Smooth muscle cell (in vitro differentiated cells): ENCODE measurements around the gene BTBD9. TPM values are rescaled to one million over a fixed set of nuclear protein-coding genes. Genes with fewer than 3 reads are reported as not detected.
A peak's percentile ranks its signal among the peaks of the same experiment; 100 is the strongest.

Source experiments
- DNase-seq: peaks from one replicate; lab custom pipeline; 2025; ENCODE audit not compliant: unreplicated experiment; lab: John Stamatoyannopoulos, UW
- H2AFZ ChIP-seq: fragments of 200-600 bp; sonication (generic); 2 replicates; pipeline ENCODE4 v1.6.0; 2016; ENCODE audit warnings: antibody characterized with exemption, low read depth, mild to moderate bottlenecking
- H3F3A ChIP-seq: fragments of 200-600 bp; sonication (generic); 2 replicates; pipeline ENCODE4 v1.6.0; 2017; ENCODE audit warnings: antibody characterized with exemption, low read depth
- H3K27ac ChIP-seq: fragments of 200-600 bp; sonication (generic); 2 replicates; pipeline ENCODE4 v1.5.1; 2016; ENCODE audit warnings: low read depth, mild to moderate bottlenecking
- H3K27me3 ChIP-seq: fragments of 200-600 bp; sonication (generic); 2 replicates; pipeline ENCODE4 v1.6.1; 2016; ENCODE audit warnings: low read depth, mild to moderate bottlenecking
- H3K36me3 ChIP-seq: fragments of 200-600 bp; sonication (generic); 2 replicates; pipeline ENCODE4 v1.5.1; 2016; ENCODE audit warnings: low read depth
- H3K4me1 ChIP-seq: fragments of 200-600 bp; sonication (generic); 2 replicates; pipeline ENCODE4 v1.5.1; 2016; ENCODE audit warnings: low read depth
- H3K4me2 ChIP-seq: fragments of 200-600 bp; sonication (generic); 2 replicates; pipeline ENCODE4 v1.6.0; 2016; ENCODE audit warnings: mild to moderate bottlenecking
- H3K4me3 ChIP-seq: fragments of 200-600 bp; sonication (generic); 2 replicates; pipeline ENCODE4 v1.5.1; 2016; ENCODE audit warnings: mild to moderate bottlenecking
- H3K79me2 ChIP-seq: fragments of 200-600 bp; sonication (generic); 2 replicates; pipeline ENCODE4 v1.6.0; 2016; ENCODE audit warnings: low read depth, mild to moderate bottlenecking
- H3K9ac ChIP-seq: fragments of 200-600 bp; sonication (generic); 2 replicates; pipeline ENCODE4 v1.6.0; 2016; ENCODE audit warnings: low read depth
- H3K9me3 ChIP-seq: fragments of 200-600 bp; sonication (generic); replicated peaks from 2 replicates; pipeline ENCODE4 v1.5.1; 2016; ENCODE audit warnings: low read depth
- H4K20me1 ChIP-seq: fragments of 200-600 bp; sonication (generic); 2 replicates; pipeline ENCODE4 v1.6.0; 2016; ENCODE audit warnings: low read depth
- whole genome bisulfite sequencing: methylation state at CpG from one replicate; pipeline ENCODE4 v1.1.7; 2016; ENCODE audit warnings: low lambda C conversion rate; 5-methylcytosine and 5-hydroxymethylcytosine counted together
- polyA plus RNA-seq: library from polyadenylated mRNA; unstranded; fragments of >200 nt; fragmentation: Nextera tagmentation; extraction: Ambion mirVana; gene quantifications from 2 replicates; pipeline ENCODE4 v1.2.1, GENCODE V29; 2016
- total RNA-seq: library from RNA; depleted of rRNA; stranded (reverse); fragments of >200 nt; gene quantifications from 2 replicates; pipeline ENCODE4 v1.2.3, GENCODE V29; 2014
- TF ChIP-seq, protein P1 (sequence below): fragments of 200-600 bp; sonication (generic); IDR thresholded peaks from 2 replicates; pipeline ENCODE4 v1.5.1; 2017; ENCODE audit warnings: borderline replicate concordance, mild to moderate bottlenecking, antibody characterized with exemption; ENCODE audit not compliant: insufficient read depth, poor library complexity, severe bottlenecking

BTBD9 gene
- total and polyA plus RNA-seq, 2 experiments from 2014 or later: 5.6 to 12.5 TPM

DNA sequence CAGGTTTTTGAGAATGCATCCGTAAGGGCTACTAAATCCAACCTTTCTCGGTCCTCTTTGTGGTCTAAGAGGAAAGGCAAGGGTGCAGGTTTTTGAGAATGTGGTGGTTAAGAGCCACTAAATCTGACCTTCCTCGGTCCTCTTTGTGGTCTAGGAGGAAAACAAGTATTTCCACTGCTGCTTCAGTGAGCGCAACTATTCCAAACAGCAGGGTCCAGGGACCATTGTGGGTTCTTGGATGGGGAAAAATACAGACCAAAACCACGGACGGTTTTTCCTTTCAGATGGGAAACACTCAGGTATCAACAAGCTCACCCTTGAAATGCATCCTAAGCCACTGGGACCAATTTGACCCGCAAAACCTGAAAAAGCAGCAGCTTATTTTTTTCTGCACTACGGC lies 21.9 kb downstream of the BTBD9 start:
- no peak overlapping the region for H3K4me3 ChIP-seq
- H3K9me3 ChIP-seq: no peaks in the 10 kb centered on the region
- 78% methylated on average over 8 of the region's 8 CpGs for WGBS
- TF ChIP-seq, protein P1, sequence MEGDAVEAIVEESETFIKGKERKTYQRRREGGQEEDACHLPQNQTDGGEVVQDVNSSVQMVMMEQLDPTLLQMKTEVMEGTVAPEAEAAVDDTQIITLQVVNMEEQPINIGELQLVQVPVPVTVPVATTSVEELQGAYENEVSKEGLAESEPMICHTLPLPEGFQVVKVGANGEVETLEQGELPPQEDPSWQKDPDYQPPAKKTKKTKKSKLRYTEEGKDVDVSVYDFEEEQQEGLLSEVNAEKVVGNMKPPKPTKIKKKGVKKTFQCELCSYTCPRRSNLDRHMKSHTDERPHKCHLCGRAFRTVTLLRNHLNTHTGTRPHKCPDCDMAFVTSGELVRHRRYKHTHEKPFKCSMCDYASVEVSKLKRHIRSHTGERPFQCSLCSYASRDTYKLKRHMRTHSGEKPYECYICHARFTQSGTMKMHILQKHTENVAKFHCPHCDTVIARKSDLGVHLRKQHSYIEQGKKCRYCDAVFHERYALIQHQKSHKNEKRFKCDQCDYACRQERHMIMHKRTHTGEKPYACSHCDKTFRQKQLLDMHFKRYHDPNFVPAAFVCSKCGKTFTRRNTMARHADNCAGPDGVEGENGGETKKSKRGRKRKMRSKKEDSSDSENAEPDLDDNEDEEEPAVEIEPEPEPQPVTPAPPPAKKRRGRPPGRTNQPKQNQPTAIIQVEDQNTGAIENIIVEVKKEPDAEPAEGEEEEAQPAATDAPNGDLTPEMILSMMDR: no peak
- no peak for DNase-seq
- no peaks in the 10 kb centered on the region for H3F3A ChIP-seq
- H3K4me2 ChIP-seq: no peak overlapping the region
- peaks cover 14% of the 10 kb centered on the region for H4K20me1 ChIP-seq
- H3K9ac ChIP-seq: no peak overlapping the region
- H3K27me3 ChIP-seq: no peaks in the 10 kb centered on the region
- H3K79me2 ChIP-seq: no peaks in the 10 kb centered on the region
- H3K27ac ChIP-seq: no peak overlapping the region
- H3K4me1 ChIP-seq: peaks cover 10% of the 10 kb centered on the region
- no peaks in the 10 kb centered on the region for H3K36me3 ChIP-seq
- H2AFZ ChIP-seq: no peak overlapping the region

DNA sequence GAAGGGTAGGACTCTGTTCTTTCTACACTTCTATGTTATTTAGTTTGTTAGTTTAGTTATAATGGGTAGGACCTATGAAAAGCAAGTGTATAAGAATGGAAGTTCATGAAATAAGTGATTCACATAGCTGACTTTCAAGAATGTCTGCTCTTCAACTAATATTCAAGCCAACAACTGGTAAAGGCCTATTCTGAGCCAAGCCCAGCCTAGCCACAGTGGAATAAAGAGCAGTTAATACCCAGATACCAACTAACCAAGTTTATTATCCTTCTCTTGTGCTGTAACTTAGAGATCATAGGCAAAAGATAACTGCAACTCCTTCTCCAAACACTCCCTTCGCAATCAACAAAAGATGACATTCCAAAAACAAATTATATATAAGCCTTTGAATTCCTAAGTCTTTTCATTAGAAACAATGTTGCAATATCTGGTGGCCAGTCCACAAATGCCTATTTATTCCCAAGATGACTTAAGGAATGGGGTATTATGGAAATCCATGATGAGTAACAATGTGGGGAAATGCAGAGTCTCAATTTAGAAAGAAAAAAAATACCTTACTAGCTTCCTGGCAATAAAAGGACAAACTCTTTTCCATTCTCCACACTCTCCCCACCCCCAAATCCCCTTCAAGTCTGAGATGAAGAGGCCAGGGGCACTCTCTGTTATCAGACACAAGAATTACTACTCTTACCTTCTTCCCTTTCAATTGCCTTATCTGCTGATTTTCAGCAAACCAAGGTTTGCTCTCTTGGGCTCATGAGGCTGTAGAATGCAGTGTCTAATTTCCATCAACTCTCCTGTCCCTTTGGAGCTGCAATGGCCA lies 27.4 kb downstream of the BTBD9 start:
- TF ChIP-seq, protein P1: no peak
- Histone ChIP-seq H3K27ac (peak overlapping the region; percentile 74), H4K20me1 (peaks cover 4% of the 10 kb centered on the region), H3K36me3 (no peaks in the 10 kb centered on the region), H3K4me1 (peaks cover 20% of the 10 kb centered on the region), H3K9ac (no peak overlapping the region), H3K27me3 (no peaks in the 10 kb centered on the region), H3K9me3 (no peaks in the 10 kb centered on the region), H3K4me2 (peak overlapping the region; percentile 17), H3K4me3 (no peak overlapping the region), H2AFZ (no peak overlapping the region), H3K79me2 (peaks cover 5% of the 10 kb centered on the region), H3F3A (no peaks in the 10 kb centered on the region)
- 18% methylated on average over 1 of the region's 1 CpG for WGBS
- no peak for DNase-seq

DNA sequence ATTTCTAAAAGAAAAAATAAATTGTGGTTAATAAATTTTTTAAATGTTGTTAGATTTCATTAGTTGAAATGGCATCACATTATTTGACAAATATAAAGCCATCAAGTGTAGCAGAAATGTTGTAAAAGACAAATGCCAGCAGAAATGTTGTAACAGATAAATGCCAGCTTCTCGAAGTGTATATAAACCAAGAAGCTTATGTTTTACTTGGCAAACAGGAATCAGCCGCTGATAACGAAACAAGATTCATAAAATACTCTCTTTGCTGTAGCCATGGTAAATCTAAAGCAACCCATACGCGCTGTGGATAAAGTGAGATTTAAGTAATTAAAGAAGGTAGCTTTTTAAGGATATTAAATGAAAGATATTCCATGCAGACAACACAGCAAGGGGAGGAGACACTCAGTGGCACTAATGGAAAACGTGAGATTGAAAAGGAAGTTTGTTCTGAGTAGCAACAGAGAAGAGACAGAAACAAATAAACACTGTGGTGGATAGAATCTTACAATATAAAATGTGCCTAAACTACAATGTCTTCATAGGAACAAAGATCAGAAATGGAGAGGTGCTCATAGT lies 29.6 kb downstream of the BTBD9 start:
- DNase-seq: no peak
- 47% methylated on average over 6 of the region's 6 CpGs for WGBS
- Histone ChIP-seq H3F3A (no peaks in the 10 kb centered on the region), H3K9ac (no peak overlapping the region), H3K9me3 (no peaks in the 10 kb centered on the region), H3K27me3 (no peaks in the 10 kb centered on the region), H2AFZ (no peak overlapping the region), H3K79me2 (peaks cover 5% of the 10 kb centered on the region), H3K27ac (peak overlapping the region; percentile 62), H3K4me1 (peaks cover 20% of the 10 kb centered on the region), H4K20me1 (no peaks in the 10 kb centered on the region), H3K36me3 (no peaks in the 10 kb centered on the region), H3K4me3 (no peak overlapping the region), H3K4me2 (peak overlapping the region; percentile 17)
- TF ChIP-seq, protein P1: no peak

DNA sequence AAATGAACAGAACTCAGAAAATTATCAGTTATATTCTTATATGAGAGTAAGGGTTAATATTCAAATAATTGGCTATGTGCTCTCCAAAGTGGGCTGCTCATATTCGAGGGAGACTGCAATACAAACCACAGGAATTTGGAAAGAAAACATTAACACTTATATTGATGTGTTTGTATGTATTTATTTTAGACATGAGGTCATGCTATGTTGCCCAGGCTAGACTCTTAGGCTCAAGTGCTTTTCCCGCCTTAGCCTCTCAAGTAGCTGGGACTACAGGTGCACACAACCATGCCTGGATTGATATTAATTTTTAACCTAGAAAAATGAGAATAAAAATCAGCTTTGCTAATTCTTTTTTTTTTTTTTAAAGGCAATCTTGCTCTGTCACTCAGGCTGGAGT lies 35.0 kb downstream of the BTBD9 start:
- H3K36me3 ChIP-seq: no peaks in the 10 kb centered on the region
- no peak for DNase-seq
- no peak overlapping the region for H2AFZ ChIP-seq
- no peaks in the 10 kb centered on the region for H3K27me3 ChIP-seq
- peaks cover 3% of the 10 kb centered on the region for H3K4me1 ChIP-seq
- TF ChIP-seq, protein P1: no peak
- H4K20me1 ChIP-seq: peaks cover 5% of the 10 kb centered on the region
- peak overlapping the region; percentile 20 for H3K4me2 ChIP-seq
- H3K9ac ChIP-seq: no peak overlapping the region
- H3K4me3 ChIP-seq: no peak overlapping the region
- 69% methylated on average over 2 of the region's 2 CpGs for WGBS
- H3K9me3 ChIP-seq: no peaks in the 10 kb centered on the region
- no peaks in the 10 kb centered on the region for H3F3A ChIP-seq
- H3K79me2 ChIP-seq: peaks cover 5% of the 10 kb centered on the region
- peak overlapping the region; percentile 53 for H3K27ac ChIP-seq
